ENCODE measurements around the gene RBM20.

DNA sequence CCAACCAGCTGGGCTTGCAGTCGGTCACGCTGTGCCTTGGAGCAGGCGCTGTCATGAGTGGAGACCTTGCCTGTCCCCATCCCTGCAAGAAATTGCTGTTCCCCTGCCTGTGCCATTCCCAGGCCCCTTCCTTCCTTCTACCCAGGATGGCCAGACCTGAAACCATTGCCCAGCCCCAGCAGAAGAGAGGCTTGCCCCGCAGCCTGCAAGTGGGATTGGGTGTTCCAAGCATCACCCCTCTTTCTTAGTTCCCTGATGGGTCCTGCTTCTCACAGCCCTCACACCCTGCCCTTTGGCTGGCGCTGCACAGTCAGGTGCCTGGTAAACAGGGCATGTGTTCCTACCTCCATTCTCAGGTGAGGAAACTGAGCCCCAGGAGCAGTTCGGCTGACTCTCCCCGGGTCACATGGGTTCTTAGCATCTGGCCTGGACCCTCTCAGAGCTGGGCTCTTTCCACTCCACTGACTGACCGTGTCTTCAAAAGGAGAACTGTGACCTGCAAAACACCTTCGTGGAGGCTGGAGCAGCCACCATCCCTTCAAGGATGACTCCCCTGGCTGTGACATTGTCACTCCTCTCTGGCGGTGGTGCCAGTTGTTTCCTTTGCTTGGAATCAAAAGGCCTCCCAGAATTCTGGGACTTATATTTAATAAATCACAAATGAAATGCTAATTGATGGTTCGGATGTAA, 185.7 kb downstream of the RBM20 start:
- TF ChIP-seq, protein P1, sequence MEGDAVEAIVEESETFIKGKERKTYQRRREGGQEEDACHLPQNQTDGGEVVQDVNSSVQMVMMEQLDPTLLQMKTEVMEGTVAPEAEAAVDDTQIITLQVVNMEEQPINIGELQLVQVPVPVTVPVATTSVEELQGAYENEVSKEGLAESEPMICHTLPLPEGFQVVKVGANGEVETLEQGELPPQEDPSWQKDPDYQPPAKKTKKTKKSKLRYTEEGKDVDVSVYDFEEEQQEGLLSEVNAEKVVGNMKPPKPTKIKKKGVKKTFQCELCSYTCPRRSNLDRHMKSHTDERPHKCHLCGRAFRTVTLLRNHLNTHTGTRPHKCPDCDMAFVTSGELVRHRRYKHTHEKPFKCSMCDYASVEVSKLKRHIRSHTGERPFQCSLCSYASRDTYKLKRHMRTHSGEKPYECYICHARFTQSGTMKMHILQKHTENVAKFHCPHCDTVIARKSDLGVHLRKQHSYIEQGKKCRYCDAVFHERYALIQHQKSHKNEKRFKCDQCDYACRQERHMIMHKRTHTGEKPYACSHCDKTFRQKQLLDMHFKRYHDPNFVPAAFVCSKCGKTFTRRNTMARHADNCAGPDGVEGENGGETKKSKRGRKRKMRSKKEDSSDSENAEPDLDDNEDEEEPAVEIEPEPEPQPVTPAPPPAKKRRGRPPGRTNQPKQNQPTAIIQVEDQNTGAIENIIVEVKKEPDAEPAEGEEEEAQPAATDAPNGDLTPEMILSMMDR (IDR thresholded peaks at IDR 0.05), result no peak
- no peak for TF ChIP-seq EP300 (IDR thresholded peaks at IDR 0.05)
- no peak for TF ChIP-seq POLR2AphosphoS5 (IDR thresholded peaks at IDR 0.05)
- TF ChIP-seq POLR2A (IDR thresholded peaks at IDR 0.05), result no peak

Data from stomach (tissue), 4 donors.